Measurements from ENCODE around the gene TRAF3.

DNA sequence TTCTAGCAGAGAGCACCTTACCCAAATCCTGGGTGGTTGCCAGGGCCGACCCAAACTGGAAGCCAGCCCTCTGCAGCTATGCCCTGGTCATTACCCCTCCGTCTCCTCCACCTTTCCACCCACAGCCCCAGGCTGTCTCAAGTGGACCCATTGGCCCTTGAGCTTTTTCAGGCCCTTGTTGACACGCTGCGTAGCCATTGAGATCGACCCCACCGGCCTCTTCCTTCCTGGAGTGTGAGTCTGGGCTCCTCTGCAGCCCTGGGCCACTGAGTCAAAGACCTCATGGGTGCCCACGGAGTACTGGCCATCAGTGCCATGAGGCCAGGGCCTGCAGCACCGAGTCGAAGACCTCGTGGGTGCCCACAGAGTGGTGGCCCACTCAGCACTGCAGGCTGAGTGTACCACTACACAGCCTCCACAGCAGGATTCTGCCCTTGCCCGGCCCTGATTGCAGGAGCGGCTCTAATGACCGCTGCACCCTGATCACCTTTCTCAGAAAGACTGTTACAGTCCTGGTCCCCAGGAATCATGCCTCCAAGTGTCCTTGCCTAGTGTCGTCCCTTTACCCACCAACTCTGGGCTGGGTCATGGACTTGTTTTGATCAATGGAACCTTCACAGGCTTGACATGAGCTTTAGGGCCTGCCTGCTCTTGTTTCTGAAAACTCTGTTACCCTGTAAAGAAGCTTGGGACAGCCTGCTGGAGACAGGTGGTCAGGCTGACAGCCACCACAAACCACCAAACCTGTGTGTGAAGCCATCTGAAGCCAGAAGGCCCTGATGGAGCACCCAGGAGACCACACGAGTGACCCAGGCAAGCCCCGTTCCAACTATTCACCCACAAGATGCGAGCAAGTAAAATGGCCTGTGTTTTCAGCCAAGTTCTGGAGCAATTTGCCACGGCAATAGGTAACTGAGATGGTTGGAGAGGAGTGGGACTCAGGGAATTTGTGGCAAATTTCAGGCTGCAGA, 39.6 kb upstream of the TRAF3 start:
- TF ChIP-seq, protein P1, sequence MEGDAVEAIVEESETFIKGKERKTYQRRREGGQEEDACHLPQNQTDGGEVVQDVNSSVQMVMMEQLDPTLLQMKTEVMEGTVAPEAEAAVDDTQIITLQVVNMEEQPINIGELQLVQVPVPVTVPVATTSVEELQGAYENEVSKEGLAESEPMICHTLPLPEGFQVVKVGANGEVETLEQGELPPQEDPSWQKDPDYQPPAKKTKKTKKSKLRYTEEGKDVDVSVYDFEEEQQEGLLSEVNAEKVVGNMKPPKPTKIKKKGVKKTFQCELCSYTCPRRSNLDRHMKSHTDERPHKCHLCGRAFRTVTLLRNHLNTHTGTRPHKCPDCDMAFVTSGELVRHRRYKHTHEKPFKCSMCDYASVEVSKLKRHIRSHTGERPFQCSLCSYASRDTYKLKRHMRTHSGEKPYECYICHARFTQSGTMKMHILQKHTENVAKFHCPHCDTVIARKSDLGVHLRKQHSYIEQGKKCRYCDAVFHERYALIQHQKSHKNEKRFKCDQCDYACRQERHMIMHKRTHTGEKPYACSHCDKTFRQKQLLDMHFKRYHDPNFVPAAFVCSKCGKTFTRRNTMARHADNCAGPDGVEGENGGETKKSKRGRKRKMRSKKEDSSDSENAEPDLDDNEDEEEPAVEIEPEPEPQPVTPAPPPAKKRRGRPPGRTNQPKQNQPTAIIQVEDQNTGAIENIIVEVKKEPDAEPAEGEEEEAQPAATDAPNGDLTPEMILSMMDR (IDR thresholded peaks at IDR 0.05; ENCODE audit: low read depth, low read length, missing input control): no peak
- TF ChIP-seq, protein P2, sequence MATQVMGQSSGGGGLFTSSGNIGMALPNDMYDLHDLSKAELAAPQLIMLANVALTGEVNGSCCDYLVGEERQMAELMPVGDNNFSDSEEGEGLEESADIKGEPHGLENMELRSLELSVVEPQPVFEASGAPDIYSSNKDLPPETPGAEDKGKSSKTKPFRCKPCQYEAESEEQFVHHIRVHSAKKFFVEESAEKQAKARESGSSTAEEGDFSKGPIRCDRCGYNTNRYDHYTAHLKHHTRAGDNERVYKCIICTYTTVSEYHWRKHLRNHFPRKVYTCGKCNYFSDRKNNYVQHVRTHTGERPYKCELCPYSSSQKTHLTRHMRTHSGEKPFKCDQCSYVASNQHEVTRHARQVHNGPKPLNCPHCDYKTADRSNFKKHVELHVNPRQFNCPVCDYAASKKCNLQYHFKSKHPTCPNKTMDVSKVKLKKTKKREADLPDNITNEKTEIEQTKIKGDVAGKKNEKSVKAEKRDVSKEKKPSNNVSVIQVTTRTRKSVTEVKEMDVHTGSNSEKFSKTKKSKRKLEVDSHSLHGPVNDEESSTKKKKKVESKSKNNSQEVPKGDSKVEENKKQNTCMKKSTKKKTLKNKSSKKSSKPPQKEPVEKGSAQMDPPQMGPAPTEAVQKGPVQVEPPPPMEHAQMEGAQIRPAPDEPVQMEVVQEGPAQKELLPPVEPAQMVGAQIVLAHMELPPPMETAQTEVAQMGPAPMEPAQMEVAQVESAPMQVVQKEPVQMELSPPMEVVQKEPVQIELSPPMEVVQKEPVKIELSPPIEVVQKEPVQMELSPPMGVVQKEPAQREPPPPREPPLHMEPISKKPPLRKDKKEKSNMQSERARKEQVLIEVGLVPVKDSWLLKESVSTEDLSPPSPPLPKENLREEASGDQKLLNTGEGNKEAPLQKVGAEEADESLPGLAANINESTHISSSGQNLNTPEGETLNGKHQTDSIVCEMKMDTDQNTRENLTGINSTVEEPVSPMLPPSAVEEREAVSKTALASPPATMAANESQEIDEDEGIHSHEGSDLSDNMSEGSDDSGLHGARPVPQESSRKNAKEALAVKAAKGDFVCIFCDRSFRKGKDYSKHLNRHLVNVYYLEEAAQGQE (IDR thresholded peaks at IDR 0.05): no peak
- TF ChIP-seq, protein P3, sequence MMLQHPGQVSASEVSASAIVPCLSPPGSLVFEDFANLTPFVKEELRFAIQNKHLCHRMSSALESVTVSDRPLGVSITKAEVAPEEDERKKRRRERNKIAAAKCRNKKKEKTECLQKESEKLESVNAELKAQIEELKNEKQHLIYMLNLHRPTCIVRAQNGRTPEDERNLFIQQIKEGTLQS (IDR thresholded peaks at IDR 0.05): no peak
- TF ChIP-seq, protein P4, sequence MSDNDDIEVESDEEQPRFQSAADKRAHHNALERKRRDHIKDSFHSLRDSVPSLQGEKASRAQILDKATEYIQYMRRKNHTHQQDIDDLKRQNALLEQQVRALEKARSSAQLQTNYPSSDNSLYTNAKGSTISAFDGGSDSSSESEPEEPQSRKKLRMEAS (IDR thresholded peaks at IDR 0.05): no peak
- no peak for TF ChIP-seq GABPA (IDR thresholded peaks at IDR 0.05 in 1 of 2, conservative IDR thresholded peaks at IDR 0.05 in 1 of 2)
- TF ChIP-seq HNF4G (IDR thresholded peaks at IDR 0.05): no peak
- no peak for TF ChIP-seq EGR1 (IDR thresholded peaks at IDR 0.05; ENCODE audit: low read depth in 2 of 2)
- TF ChIP-seq YY1 (IDR thresholded peaks at IDR 0.05): no peak
- TF ChIP-seq RAD21 (IDR thresholded peaks at IDR 0.05): no peak
- TF ChIP-seq, protein P5, sequence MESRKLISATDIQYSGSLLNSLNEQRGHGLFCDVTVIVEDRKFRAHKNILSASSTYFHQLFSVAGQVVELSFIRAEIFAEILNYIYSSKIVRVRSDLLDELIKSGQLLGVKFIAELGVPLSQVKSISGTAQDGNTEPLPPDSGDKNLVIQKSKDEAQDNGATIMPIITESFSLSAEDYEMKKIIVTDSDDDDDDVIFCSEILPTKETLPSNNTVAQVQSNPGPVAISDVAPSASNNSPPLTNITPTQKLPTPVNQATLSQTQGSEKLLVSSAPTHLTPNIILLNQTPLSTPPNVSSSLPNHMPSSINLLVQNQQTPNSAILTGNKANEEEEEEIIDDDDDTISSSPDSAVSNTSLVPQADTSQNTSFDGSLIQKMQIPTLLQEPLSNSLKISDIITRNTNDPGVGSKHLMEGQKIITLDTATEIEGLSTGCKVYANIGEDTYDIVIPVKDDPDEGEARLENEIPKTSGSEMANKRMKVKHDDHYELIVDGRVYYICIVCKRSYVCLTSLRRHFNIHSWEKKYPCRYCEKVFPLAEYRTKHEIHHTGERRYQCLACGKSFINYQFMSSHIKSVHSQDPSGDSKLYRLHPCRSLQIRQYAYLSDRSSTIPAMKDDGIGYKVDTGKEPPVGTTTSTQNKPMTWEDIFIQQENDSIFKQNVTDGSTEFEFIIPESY (IDR thresholded peaks at IDR 0.05): no peak
- no peak for TF ChIP-seq FOXA2 (IDR thresholded peaks at IDR 0.05)
- no peak for TF ChIP-seq TAF1 (conservative IDR thresholded peaks at IDR 0.05)
- no peak for TF ChIP-seq SP1 (IDR thresholded peaks at IDR 0.05)

Data from liver (tissue), 3 donors.